NCI-H748 (cell line): ENCODE data around the gene DNAJC30.

Source experiments
- DNase-seq: peaks from one replicate; lab custom pipeline; 2025; ENCODE audit not compliant: unreplicated experiment; lab: John Stamatoyannopoulos, UW

The DNAJC30 gene

DNA sequence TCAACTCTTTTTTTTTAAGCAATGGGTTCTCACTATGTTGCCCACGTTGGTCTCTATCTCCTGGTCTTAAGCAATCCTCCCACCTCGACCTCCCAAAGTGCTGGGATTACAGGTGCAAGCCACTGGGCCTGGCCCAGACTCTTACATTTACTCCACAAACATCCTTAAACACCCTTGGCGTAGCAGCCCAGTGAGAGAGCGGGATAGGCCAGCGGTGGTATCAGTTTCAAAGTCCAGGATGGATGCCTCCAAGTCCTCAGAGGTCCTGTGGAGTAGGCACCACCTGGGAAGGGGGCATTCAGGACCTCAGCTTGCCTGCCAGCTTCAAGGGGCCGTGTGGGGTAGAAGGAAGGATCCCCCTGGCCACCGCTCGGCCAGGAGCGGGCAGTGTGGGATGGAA lies 33.7 kb downstream of the DNAJC30 start:
- DNase-seq = no peak

GRCh38 chr7:73648593-73649332 lies 34.5 kb downstream of the DNAJC30 start:
- no peak for DNase-seq

DNA sequence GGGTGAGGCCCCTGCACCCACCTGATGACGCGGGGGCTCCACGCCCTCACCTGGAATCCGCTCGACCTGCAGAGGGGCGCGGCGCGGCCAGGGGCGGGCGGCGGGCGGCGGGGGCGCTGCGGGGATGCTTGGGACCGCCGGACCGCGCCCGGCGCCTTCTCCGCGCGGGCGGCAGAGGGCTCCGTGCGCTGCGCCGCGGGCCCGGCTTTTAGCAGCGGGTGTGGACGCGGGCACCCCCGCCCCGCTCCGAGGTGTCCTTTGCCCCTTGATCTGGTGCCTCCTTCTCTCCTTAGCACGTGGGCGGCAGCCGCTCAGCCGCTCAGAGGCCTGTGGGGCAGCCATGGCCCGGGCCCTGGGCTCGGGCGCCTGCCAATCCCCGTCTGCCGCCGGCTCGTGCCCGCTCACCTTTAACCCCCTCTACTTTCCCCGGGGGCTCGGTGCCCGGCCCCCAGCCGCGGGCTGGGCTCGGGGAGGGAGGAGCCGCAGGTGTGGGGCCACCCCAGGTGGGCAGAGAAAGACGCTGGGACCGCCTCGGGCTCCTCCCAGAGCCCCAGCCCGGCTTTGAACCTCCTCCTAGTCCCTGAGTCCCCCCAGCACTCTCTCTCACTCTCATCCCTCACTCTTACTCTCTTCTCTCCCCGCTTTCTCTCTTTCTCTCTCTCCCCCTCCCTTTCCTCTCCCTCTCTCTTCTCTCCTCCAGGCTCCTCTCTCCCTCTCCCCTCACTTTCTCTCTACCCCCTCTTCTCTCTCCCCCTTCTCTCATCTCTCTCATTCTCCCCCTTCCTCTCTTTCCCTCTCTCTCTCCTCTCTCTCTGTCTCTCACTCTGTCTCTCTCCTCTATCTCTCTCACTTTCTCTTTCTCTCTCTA lies 35.3 kb downstream of the DNAJC30 start:
- DNase-seq = peak; percentile 68

DNA sequence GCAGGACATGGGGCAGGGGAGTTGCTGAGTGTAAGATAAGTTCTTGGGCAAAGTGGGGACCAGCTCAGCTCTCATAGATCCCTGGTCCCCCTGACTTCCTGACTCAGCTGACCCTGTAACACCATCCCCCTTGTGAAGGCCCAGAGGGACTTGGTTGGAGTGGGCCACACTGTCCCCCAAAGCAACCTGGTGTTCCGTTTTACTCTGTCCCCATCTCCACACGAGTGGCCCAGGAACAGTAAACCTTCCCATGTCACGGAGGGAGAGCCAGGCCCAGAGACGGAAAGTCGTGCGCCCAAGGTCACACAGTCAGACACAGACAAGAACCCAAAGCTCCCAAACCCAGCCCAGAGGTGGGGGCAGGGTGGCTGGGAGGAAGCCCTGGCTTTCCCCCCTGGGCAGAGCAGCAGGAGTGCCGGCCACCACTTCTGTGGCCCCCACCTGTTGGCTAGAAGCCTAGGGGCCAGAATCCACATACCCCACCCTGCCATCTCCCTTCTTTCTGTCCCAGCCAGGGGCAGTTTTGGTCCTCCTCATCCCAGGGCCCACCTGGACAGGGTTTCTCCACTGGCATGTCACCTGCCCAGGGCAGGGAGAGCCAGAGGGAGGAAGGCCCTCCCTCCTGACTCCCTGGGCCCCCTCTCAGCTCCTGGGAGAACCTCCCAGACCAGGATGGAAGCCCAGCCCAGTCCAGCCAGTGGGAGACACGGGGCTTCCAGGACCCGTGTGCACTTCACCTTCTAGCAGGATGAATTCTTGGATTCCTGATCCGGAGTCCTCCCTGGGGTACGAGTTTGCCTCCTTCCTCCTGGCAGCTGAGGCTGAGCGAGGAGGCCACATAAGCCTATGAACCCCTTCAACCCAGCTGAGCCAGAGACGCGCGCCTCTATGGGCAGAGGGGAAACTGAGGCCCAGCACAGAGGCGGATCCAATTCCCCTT lies 36.2 kb downstream of the DNAJC30 start:
- no peak for DNase-seq

- no peak for DNase-seq
Observed at GRCh38 chr7:73645643-73646174, 37.5 kb downstream of the DNAJC30 start.

- DNase-seq = no peak
Observed at GRCh38 chr7:73644688-73645286, 38.5 kb downstream of the DNAJC30 start.

DNA sequence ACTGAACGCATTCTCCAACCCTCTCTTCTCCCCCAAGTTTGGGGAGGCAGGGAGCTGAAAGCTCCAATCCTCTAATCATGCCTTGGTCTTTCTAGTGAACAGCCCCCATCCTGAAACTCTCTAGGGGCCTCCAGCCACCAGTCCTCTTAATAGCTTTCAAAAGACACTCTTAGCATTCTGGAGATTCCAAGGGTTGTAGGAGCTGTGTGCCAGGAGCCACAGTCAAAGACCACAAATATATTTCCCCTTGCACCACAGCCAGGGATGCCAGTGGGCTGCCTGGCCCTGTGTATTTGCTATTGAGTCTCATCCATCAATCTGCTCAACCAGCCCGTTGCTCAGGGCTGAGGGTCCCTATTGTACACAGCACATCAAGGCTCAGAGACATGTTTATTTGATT lies 40.4 kb downstream of the DNAJC30 start:
- DNase-seq = no peak

DNA sequence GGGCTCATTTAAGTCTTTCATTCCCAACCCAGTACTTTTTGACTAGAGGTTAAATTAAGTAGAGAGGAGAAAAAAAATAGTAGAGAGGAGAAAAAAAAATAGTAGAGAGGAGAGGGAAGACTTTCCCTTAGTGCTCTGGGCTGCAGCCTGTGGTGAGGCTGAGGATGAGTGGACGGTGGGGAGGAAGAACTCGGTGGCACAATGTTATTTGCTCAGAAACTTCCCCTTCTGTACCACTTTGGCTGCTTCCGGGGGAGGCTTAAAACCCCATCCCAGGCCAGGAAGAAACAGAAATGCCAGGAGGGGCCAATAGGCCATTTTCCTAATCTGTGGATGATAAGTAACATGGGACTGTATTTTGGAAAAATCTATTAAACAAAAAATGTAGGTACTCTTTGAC lies 44.3 kb downstream of the DNAJC30 start:
- DNase-seq = no peak

DNA sequence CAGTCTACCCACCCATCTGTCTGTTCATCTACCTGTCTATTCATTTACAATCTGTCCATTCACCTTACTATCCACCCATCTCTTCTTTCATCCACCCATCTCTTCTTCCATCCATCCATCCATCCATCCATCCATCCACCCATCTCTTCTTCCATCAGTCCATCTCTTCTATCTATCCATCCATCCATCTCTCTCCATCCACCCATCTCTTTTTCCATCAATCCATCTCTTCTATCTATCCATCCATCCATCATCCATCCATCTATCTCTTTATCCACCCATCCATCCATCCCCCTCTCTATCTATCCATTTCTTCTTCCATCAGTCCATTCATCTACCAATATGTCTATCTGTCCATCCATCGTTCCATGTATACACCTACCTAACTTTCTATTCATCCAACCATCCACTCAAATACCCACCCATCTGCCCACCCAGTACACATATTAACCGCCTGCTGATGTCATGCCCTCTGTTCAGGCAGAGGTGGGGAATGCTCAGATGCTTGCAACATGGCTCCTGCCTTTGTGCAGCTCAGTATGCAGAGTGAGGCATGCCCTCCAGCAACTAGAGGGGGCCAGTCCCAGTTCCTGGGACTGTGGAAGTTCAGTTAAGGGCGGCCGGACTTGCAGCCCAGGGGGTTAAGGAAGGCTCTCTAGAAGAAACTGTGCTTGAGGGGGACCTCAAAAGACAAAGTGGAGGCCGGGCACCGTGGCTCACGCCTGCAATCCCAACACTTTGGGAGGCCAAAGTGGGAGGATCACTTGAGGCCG lies 47.6 kb downstream of the DNAJC30 start:
- no peak for DNase-seq

DNA sequence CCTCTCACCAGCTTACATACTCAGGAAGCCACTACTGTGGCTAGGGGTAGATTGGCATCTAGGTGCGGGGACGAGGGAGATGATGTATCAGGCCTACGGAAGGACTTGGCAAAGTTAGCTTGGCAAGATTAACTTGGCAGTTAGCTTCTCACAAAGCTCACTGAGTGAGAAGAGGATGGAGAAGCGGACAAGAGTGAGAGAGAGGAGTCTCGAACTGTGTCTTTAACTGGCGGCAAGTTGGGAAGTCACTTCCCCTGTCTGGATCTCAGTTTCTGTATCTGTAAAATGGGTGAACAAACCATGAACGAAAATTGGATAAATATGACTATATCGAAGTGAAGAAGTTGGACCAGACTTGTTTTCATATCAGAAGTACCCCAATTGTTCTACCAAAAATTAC lies 49.4 kb downstream of the DNAJC30 start:
- DNase-seq = no peak

- no peak for DNase-seq
Observed at GRCh38 chr7:73633323-73633722, 49.9 kb downstream of the DNAJC30 start.

DNA sequence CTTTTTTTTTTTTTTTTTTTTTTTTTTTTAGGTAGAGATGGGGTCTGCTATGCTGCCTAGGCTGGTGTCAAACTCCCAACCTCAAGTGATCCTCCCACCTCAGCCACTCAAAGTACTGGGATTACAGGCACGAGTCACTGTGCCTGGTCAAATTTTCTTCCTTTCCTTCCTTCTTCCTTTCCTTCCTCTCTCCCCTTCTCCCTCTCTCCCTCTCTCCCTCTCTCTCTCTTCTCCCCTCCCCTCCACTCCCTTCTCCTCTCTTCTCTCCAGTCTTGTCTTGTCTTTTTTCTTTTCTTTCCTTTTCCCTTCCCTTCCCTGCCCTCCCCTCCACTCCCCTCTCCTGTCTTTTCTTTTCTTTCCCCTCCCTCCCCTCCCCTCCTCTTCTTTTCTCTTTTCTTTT lies 51.7 kb downstream of the DNAJC30 start:
- no peak for DNase-seq
